H1 (cell line): ENCODE results near the gene BEST1. TPM values are rescaled to one million over a fixed set of nuclear protein-coding genes. Genes with fewer than 3 reads are reported as not detected.

ENCODE experiments used
- CTCF ChIA-PET: fragments of 300-600 bp; sonication (Branson Sonifier 250); formaldehyde crosslinking; loops from one replicate; lab custom pipeline; 2021; ENCODE audit not compliant: partially characterized antibody; lab: Charles Lee
- POLR2A ChIA-PET: fragments of 300-600 bp; sonication (Branson Sonifier 250); formaldehyde crosslinking; loops from one replicate; lab custom pipeline; 2021; ENCODE audit warnings: inconsistent platforms; ENCODE audit not compliant: partially characterized antibody; lab: Charles Lee
- DNase-seq, 2 experiments: peaks; one replicate each; pipeline versions ENCODE4 v3.0.0 to v3.0.0-alpha.2; 2010 to 2022; ENCODE audit warnings: low spot score in 2 of 2, low read depth in 1 of 2, mixed read lengths in 1 of 2
- FAIRE-seq: peaks from 2 replicates; lab custom pipeline; 2011; peaks lifted over from hg19 to GRCh38; lab: Jason Lieb, UNC
- H2AFZ ChIP-seq: 2 replicates; pipeline ENCODE4 v1.8.1; 2012; ENCODE audit warnings: low read length, inconsistent platforms
- H2AK5ac ChIP-seq: 2 replicates; pipeline ENCODE4 v1.6.1; 2013; ENCODE audit warnings: low read depth, low read length
- H2BK120ac ChIP-seq: replicated peaks from 2 replicates; pipeline ENCODE3; 2013; ENCODE audit warnings: low read depth, low read length, inconsistent platforms
- H2BK12ac ChIP-seq: 2 replicates; pipeline ENCODE4 v1.6.1; 2013; ENCODE audit warnings: low read depth, low read length
- H2BK15ac ChIP-seq: 2 replicates; pipeline ENCODE4 v1.6.1; 2013; ENCODE audit warnings: low read length
- H2BK20ac ChIP-seq: 2 replicates; pipeline ENCODE4 v1.6.1; 2013; ENCODE audit warnings: low read length
- H2BK5ac ChIP-seq: 2 replicates; pipeline ENCODE4 v1.6.1; 2013; ENCODE audit warnings: low read depth, low read length
- H3K14ac ChIP-seq: 2 replicates; pipeline ENCODE4 v1.6.1; 2013; ENCODE audit warnings: inconsistent platforms; ENCODE audit not compliant: insufficient read length
- H3K18ac ChIP-seq: 2 replicates; pipeline ENCODE4 v1.6.1; 2013; ENCODE audit warnings: low read length; ENCODE audit errors: extremely low read depth
- H3K23ac ChIP-seq: 2 replicates; pipeline ENCODE4 v1.6.1; 2013; ENCODE audit warnings: inconsistent platforms; ENCODE audit not compliant: insufficient read length
- H3K23me2 ChIP-seq: 2 replicates; pipeline ENCODE4 v1.6.1; 2013; ENCODE audit warnings: low read depth, low read length
- H3K27ac ChIP-seq: 2 replicates; pipeline ENCODE4 v1.6.1; 2011; ENCODE audit warnings: low read depth, low read length, inconsistent platforms
- H3K27me3 ChIP-seq, 4 experiments: replicated peaks in 1 of 4; 1 replicate in 1 of 4; 2 replicates in 3 of 4; pipeline versions ENCODE4 v1.6.1 to v1.8.1; 2011 to 2013; ENCODE audit warnings: low read length in 3 of 4, mild to moderate bottlenecking in 3 of 4, inconsistent platforms in 2 of 4, mixed read lengths in 2 of 4, moderate library complexity in 1 of 4; ENCODE audit not compliant: control insufficient read depth in 3 of 4, insufficient read depth in 3 of 4; ENCODE audit errors: extremely low read depth in 1 of 4
- H3K36me3 ChIP-seq, 4 experiments: 2 replicates each; pipeline versions ENCODE4 v1.6.1 to v1.8.1; 2011 to 2013; ENCODE audit warnings: mild to moderate bottlenecking in 4 of 4, low read length in 3 of 4, moderate library complexity in 2 of 4, control low read depth in 1 of 4, inconsistent platforms in 1 of 4; ENCODE audit not compliant: insufficient read depth in 4 of 4, control insufficient read depth in 2 of 4
- H3K4ac ChIP-seq: replicated peaks from 2 replicates; pipeline ENCODE3; 2013; ENCODE audit warnings: low read length, low read depth, mixed read lengths, inconsistent platforms; ENCODE audit not compliant: insufficient read length
- H3K4me1 ChIP-seq, 4 experiments: replicated peaks in 1 of 4; 1 replicate in 1 of 4; 2 replicates in 3 of 4; pipeline versions ENCODE4 v1.6.1 to v1.8.1; 2011 to 2013; ENCODE audit warnings: low read length in 3 of 4, inconsistent platforms in 2 of 4, mixed read lengths in 1 of 4; ENCODE audit not compliant: insufficient read depth in 4 of 4, control insufficient read depth in 3 of 4
- H3K4me2 ChIP-seq, 2 experiments: 2 replicates each; pipeline versions ENCODE4 v1.6.1 to v1.8.1; 2011 to 2013; ENCODE audit warnings: low read depth in 2 of 2, low read length in 2 of 2, control low read depth in 1 of 2, inconsistent platforms in 1 of 2, mild to moderate bottlenecking in 1 of 2; ENCODE audit not compliant: insufficient read depth in 1 of 2
- H3K4me3 ChIP-seq, 4 experiments: fragments of 200-600, 300-600 bp in 1 of 4; sonication (generic), shearing (Covaris generic), sonication (Bioruptor Twin) in 1 of 4; 2 replicates each; pipeline versions ENCODE4 v1.5.1 to v1.8.1; 2011 to 2016; ENCODE audit warnings: low read length in 4 of 4, low read depth in 3 of 4, control low read depth in 2 of 4, inconsistent platforms in 2 of 4, mild to moderate bottlenecking in 2 of 4, mixed read lengths in 1 of 4, moderate library complexity in 1 of 4; ENCODE audit not compliant: insufficient read depth in 2 of 4; ENCODE audit errors: extremely low read depth in 1 of 4
- H3K56ac ChIP-seq: replicated peaks from 2 replicates; pipeline ENCODE3; 2013; ENCODE audit warnings: low read depth, mild to moderate bottlenecking, mixed read lengths, low read length, inconsistent platforms; ENCODE audit not compliant: insufficient read length
- H3K79me1 ChIP-seq: 2 replicates; pipeline ENCODE4 v1.6.1; 2013; ENCODE audit warnings: low read depth, low read length, control low read depth
- H3K79me2 ChIP-seq, 2 experiments: 2 replicates each; pipeline versions ENCODE4 v1.6.1 to v1.8.1; 2012 to 2013; ENCODE audit warnings: low read length in 2 of 2, mild to moderate bottlenecking in 2 of 2, inconsistent platforms in 1 of 2; ENCODE audit not compliant: insufficient read depth in 2 of 2, control insufficient read depth in 1 of 2
- H3K9ac ChIP-seq, 4 experiments: replicated peaks in 1 of 4; 1 replicate in 1 of 4; 2 replicates in 3 of 4; pipeline versions ENCODE4 v1.6.1 to v1.8.1; 2011 to 2013; ENCODE audit warnings: low read depth in 3 of 4, low read length in 3 of 4, control low read depth in 2 of 4, mild to moderate bottlenecking in 2 of 4, moderate library complexity in 2 of 4, inconsistent platforms in 1 of 4; ENCODE audit errors: extremely low read depth in 1 of 4
- H3K9me3 ChIP-seq, 2 experiments: 2 replicates each; pipeline versions ENCODE4 v1.6.1 to v1.8.1; 2012 to 2013; ENCODE audit warnings: mild to moderate bottlenecking in 2 of 2, moderate library complexity in 2 of 2, control low read depth in 1 of 2, inconsistent platforms in 1 of 2, low read depth in 1 of 2, low read length in 1 of 2, mixed read lengths in 1 of 2; ENCODE audit not compliant: insufficient read depth in 2 of 2
- H4K20me1 ChIP-seq, 2 experiments: replicated peaks in 1 of 2; 2 replicates each; pipeline versions ENCODE3 to v1.8.1; 2011 to 2013; ENCODE audit warnings: inconsistent platforms in 2 of 2, low read length in 2 of 2, mild to moderate bottlenecking in 1 of 2; ENCODE audit not compliant: insufficient read depth in 2 of 2, control insufficient read depth in 1 of 2
- H4K5ac ChIP-seq: 2 replicates; pipeline ENCODE4 v1.6.1; 2013; ENCODE audit warnings: low read length, low read depth, mixed read lengths, inconsistent platforms; ENCODE audit not compliant: insufficient read length
- H4K8ac ChIP-seq: 2 replicates; pipeline ENCODE4 v1.8.0; 2013; ENCODE audit warnings: mild to moderate bottlenecking, moderate library complexity, low read length, inconsistent platforms; ENCODE audit not compliant: insufficient read depth; ENCODE audit errors: extremely low read depth
- H4K91ac ChIP-seq: replicated peaks from 2 replicates; pipeline ENCODE3; 2013; ENCODE audit warnings: low read length, mixed read lengths, inconsistent platforms; ENCODE audit not compliant: insufficient read length
- CBX5 ChIP-seq: fragments of 300-800, 300-1000 bp; sonication (generic); IDR thresholded peaks from 2 replicates; pipeline ENCODE4 v1.7.1; 2016; ENCODE audit warnings: antibody characterized with exemption, low read length, low read depth
- FOSL1 ChIP-seq: IDR thresholded peaks from 2 replicates; pipeline ENCODE4 v1.6.1; 2011; ENCODE audit warnings: mild to moderate bottlenecking, low read depth, low read length, moderate library complexity; ENCODE audit not compliant: insufficient read depth
- GABPA ChIP-seq: IDR thresholded peaks from 2 replicates; pipeline ENCODE4 v1.6.1; 2011; ENCODE audit warnings: mild to moderate bottlenecking, low read length, moderate library complexity, borderline replicate concordance; ENCODE audit not compliant: insufficient read depth
- MAFK ChIP-seq: IDR thresholded peaks from 2 replicates; pipeline ENCODE4 v1.6.1; 2012; ENCODE audit warnings: low read depth, mild to moderate bottlenecking, improper control_type of control experiment, low read length
- RAD21 ChIP-seq, 2 experiments: IDR thresholded peaks in 1 of 2; conservative IDR thresholded peaks in 1 of 2; 2 replicates each; pipeline ENCODE4 v1.6.1; 2011; ENCODE audit warnings: low read depth in 2 of 2, low read length in 2 of 2, improper control_type of control experiment in 1 of 2, inconsistent platforms in 1 of 2, mild to moderate bottlenecking in 1 of 2, moderate library complexity in 1 of 2
- RBBP5 ChIP-seq: IDR thresholded peaks from 2 replicates; pipeline ENCODE4 v1.7.1; 2012; ENCODE audit warnings: low read depth, mild to moderate bottlenecking, inconsistent platforms, low read length, moderate library complexity, borderline replicate concordance
- RXRA ChIP-seq: IDR thresholded peaks from 2 replicates; pipeline ENCODE4 v1.6.1; 2011; ENCODE audit warnings: low read depth, mild to moderate bottlenecking, low read length, moderate library complexity; ENCODE audit not compliant: insufficient read depth
- SP1 ChIP-seq: IDR thresholded peaks from 2 replicates; pipeline ENCODE4 v1.6.1; 2011; ENCODE audit warnings: low read depth, low read length
- SP2 ChIP-seq: IDR thresholded peaks from 2 replicates; pipeline ENCODE4 v1.6.1; 2012; ENCODE audit warnings: mild to moderate bottlenecking, low read length, inconsistent platforms
- TAF7 ChIP-seq: optimal IDR thresholded peaks from 2 replicates; pipeline ENCODE3; 2011; ENCODE audit warnings: low read depth, mild to moderate bottlenecking, inconsistent platforms, low read length, moderate library complexity, borderline replicate concordance
- TCF12 ChIP-seq: IDR thresholded peaks from 2 replicates; pipeline ENCODE4 v1.6.1; 2011; ENCODE audit warnings: low read depth, mild to moderate bottlenecking, low read length
- WGBS, 2 experiments: shearing (Covaris generic) in 1 of 2; methylation state at CpG; one replicate each; pipeline versions ENCODE4 v1.1.6 to v1.1.7; 2013 to 2015; ENCODE audit warnings: low lambda C conversion rate in 2 of 2, mixed read lengths in 2 of 2, inconsistent platforms in 1 of 2, low coverage in 1 of 2, missing lambda C conversion rate in 1 of 2; ENCODE audit not compliant: insufficient replicate concordance in 2 of 2, insufficient coverage in 1 of 2, insufficient read length in 1 of 2; ENCODE audit errors: extremely low coverage in 1 of 2, missing lambda C conversion rate in 1 of 2; 5-methylcytosine and 5-hydroxymethylcytosine counted together
- polyA plus RNA-seq, 7 experiments: library from polyadenylated mRNA; depleted of rRNA in 3 of 7; stranded (reverse) in 5 of 7; unstranded in 2 of 7; fragments of >200 nt in 5 of 7; fragments of 200-250 nt in 2 of 7; gene quantifications; 1 replicate in 5 of 7; 2 replicates in 1 of 7; 4 replicates in 1 of 7; pipeline versions ENCODE4 v1.2.1 to v1.2.3, GENCODE V29; 2011 to 2013; ENCODE audit warnings: missing spikeins in 2 of 7, mixed read lengths in 2 of 7
- total RNA-seq: library from RNA; stranded (reverse); fragmentation: NEBNext Ultra II Directional; extraction: Animal tissue kit (Norgen Biotek cat#: 25700); gene quantifications from 2 replicates; pipeline ENCODE4 v1.2.1, GENCODE V29; 2021

The BEST1 gene
- total and polyA plus RNA-seq, 2 of the 8 experiments (the other 6 are each of a cell fraction or from before 2014, with no cell fraction given), result 0.22 to 0.62 TPM

DNA sequence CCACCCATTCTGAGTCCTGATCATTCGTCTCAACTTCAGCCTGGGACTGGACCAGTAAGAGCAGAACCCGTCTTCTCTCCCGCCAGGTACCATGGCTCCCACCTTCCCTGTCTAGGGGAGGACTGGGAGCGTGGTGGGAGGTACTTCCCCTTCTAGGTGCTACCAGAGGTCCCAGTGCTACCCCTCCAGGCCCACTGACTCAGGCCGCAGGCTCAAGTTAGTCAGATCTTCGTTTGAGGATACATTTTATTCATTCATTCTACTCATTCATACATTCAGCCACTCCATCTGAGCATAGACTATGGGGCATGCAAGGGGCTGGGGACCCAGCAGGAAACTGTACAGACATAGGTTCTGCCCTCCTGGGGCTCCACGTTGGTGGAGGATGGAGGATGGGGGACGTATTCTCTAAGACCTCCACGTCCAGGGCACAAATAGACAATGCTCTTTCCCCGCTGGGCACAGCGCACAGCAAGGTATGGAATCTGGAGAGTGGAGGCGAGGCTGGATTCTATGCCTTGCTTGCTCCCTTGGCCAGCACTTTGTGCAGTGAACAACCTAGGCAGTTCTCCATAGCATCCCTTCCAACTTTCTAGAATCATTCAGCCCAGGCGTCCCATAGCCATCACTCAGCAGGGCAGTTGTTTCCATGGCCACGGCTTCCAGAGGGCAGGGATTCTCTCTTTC is 31.8 kb upstream of the BEST1 start:
- H2BK120ac ChIP-seq, result peak overlapping the region; percentile 15
- no peaks in the 10 kb centered on the region for H3K79me2 ChIP-seq
- H3K18ac ChIP-seq, result no peak overlapping the region; the same call in 1 of the 2 replicates
- no peak overlapping the region for H2BK5ac ChIP-seq
- DNase-seq, result no peak
- H3K27me3 ChIP-seq, result peaks cover 0 to 28% (median 19%) of the 10 kb centered on the region in 4 experiments; a peak in 6 of 7 replicates
- peak overlapping the region; percentile 12; the same call in 1 of the 2 replicates for H2BK12ac ChIP-seq
- no peak overlapping the region for H3K27ac ChIP-seq
- ChIA-PET POLR2A (interaction anchor here (1.9 to 2.4 kb wide), 2 partner anchors 16 to 45 kb away, joined by 5 to 9 read pairs; no protein-coding TSS in a partner anchor), CTCF (interaction anchor here (1.5 to 9.2 kb wide), 4 partner anchors 16 to 54 kb away, joined by 3 to 225 read pairs (median 8); no protein-coding TSS in a partner anchor)
- no peaks in the 10 kb centered on the region for H3K36me3 ChIP-seq
- H3K4me3 ChIP-seq, result 0 out of 8 replicates have a peak overlapping the region, but pooled peaks of 1 of the 4 experiments have one; percentile 66
- H2BK20ac ChIP-seq, result no peak overlapping the region
- peak overlapping the region; percentile 49 for H3K4ac ChIP-seq
- no peak overlapping the region for H3K14ac ChIP-seq
- H3K9me3 ChIP-seq, result no peaks in the 10 kb centered on the region
- H2AFZ ChIP-seq, result no peak overlapping the region
- peaks cover 5 to 20% (median 8%) of the 10 kb centered on the region in 4 experiments for H3K4me1 ChIP-seq
- no peak overlapping the region for H4K91ac ChIP-seq
- TF ChIP-seq FOSL1, result no peak
- no peak for TF ChIP-seq TAF7
- no peak for TF ChIP-seq SP2
- TF ChIP-seq MAFK, result no peak
- TF ChIP-seq CBX5, result no peak
- no peak for TF ChIP-seq SP1
- no peak for TF ChIP-seq RXRA
- TF ChIP-seq GABPA, result no peak
- TF ChIP-seq TCF12, result no peak
- TF ChIP-seq RBBP5, result no peak
- TF ChIP-seq RAD21 (IDR thresholded peaks at IDR 0.05 in 1 of 2, conservative IDR thresholded peaks at IDR 0.05 in 1 of 2; ENCODE audit: low read depth in 2 of 2, low read length in 2 of 2), result no peak
- peak overlapping the region; percentile 66 to 86; a peak in 2 of 4 replicates for H3K4me2 ChIP-seq
- no peaks in the 10 kb centered on the region for H3K79me1 ChIP-seq
- FAIRE-seq, result no peak
- WGBS, 2 experiments, result 88% methylated on average over 14 of the region's 14 CpGs; no CpG with 5 or more reads in 1 of the 2 experiments
- H2AK5ac ChIP-seq, result no peak overlapping the region
- no peak overlapping the region for H3K56ac ChIP-seq
- no peak overlapping the region for H3K23ac ChIP-seq
- H3K23me2 ChIP-seq, result peaks cover 7% of the 10 kb centered on the region; the same call in 1 of the 2 replicates
- no peak overlapping the region for H4K8ac ChIP-seq
- peak overlapping the region; percentile 98 for H2BK15ac ChIP-seq
- H3K9ac ChIP-seq, result no peak overlapping the region
- peak overlapping the region; percentile 7 for H4K5ac ChIP-seq
- H4K20me1 ChIP-seq, result no peaks in the 10 kb centered on the region
